Measurements from ENCODE around the gene PPP1R10.
"Not testable (repeated sequence)": the region's sequence is repeated elsewhere in the genome, so short reads cannot be mapped to it uniquely, and the experiment has no call there.

Gene PPP1R10

DNA sequence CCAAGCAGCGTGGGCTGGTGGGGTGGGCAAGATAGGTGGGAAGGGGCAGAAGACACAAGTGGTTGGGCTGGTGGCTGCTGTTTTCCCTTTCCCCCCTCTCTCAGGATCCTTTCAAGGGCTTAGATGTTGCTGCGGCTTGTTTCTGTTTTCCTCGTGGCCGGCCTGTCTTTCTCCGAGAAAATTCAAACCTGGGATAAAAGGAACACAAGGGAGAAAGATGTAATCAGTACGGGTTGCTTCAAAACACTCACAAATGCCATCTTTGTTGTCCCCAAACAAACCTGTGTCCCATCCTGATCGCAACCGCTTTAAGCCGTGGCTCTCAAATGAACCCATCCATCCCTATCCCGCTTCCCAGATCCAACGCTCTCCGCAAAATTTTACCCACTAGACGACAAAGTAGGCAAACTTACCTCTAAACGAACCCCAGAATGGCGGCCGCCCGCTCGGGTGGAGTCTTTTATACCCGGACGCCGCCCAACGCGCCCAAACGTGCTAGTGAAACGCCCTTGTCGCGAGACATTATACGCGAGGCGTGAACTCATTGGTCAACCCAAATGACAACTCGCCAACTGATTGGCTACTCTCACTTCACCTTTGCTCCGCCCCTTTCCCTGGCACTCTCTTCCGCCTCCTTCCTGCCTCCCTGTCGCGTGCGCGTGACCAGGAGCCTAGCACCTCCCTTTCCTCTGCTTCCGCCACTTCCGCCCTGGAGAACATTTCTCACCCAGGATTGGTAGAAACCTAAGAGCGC, at the start of gene PPP1R10:
PPP1R10 (minus strand) TSS at position 433 of the 754 bp plus-strand sequence. CDS start 7,299 bp downstream, outside the sequence.
- no peaks in the 10 kb centered on the region for H3K27me3 ChIP-seq (ENCODE audit: control insufficient read depth in 2 of 2, insufficient read depth in 2 of 2, low read length in 2 of 2)
- no peaks in the 10 kb centered on the region for H3K9me3 ChIP-seq (ENCODE audit: control insufficient read depth in 2 of 2, low read length in 2 of 2)
- H3K9ac ChIP-seq (ENCODE audit: low read depth in 1 of 2, low read length in 2 of 2): peak within 1 kb of the TSS; percentile 95 to 100
- peaks cover 10 to 25% of the 10 kb centered on the region in 2 donors for H3K4me1 ChIP-seq (ENCODE audit: control insufficient read depth in 2 of 2, insufficient read depth in 2 of 2, low read length in 2 of 2)
- peak within 1 kb of the TSS; percentile 98 to 99 for H3K4me3 ChIP-seq (ENCODE audit: low read length in 2 of 2)
- peaks cover 18 to 21% of the 10 kb centered on the region in 2 donors for H3K36me3 ChIP-seq (ENCODE audit: control insufficient read depth in 2 of 2, insufficient read depth in 2 of 2, low read length in 2 of 2)
- H3K27ac ChIP-seq (ENCODE audit: low read depth in 2 of 2, low read length in 2 of 2): peak within 1 kb of the TSS; percentile 98

DNA sequence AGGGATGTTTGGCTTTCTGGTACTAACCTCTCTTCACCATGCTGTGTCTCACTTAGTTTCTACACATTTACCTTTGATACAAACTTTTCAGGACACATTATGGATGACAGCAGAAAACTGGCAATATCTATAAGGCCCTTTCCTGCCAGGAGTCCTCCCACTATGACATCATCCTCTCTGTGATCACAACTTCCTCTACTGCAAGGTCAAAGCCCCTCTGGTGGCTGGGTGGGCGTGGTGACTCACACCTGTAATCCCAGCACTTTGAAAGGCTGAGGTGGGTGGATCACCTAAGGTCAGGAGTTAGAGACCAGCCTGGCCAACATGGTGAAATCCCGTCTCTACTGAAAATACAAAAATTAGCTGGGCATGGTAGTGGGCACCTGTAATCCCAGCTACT, 49.3 kb upstream of the PPP1R10 start:
- peaks cover 56 to 71% of the 10 kb centered on the region in 2 donors for H3K36me3 ChIP-seq (ENCODE audit: control insufficient read depth in 2 of 2, insufficient read depth in 2 of 2, low read length in 2 of 2)
- H3K9ac ChIP-seq (ENCODE audit: low read depth in 1 of 2, low read length in 2 of 2); H3K27ac ChIP-seq (ENCODE audit: low read depth in 2 of 2, low read length in 2 of 2); H3K4me3 ChIP-seq (ENCODE audit: low read length in 2 of 2); H3K27me3 ChIP-seq (ENCODE audit: control insufficient read depth in 2 of 2, insufficient read depth in 2 of 2, low read length in 2 of 2); H3K9me3 ChIP-seq (ENCODE audit: control insufficient read depth in 2 of 2, low read length in 2 of 2); H3K4me1 ChIP-seq (ENCODE audit: control insufficient read depth in 2 of 2, insufficient read depth in 2 of 2, low read length in 2 of 2): not testable (repeated sequence)

DNA sequence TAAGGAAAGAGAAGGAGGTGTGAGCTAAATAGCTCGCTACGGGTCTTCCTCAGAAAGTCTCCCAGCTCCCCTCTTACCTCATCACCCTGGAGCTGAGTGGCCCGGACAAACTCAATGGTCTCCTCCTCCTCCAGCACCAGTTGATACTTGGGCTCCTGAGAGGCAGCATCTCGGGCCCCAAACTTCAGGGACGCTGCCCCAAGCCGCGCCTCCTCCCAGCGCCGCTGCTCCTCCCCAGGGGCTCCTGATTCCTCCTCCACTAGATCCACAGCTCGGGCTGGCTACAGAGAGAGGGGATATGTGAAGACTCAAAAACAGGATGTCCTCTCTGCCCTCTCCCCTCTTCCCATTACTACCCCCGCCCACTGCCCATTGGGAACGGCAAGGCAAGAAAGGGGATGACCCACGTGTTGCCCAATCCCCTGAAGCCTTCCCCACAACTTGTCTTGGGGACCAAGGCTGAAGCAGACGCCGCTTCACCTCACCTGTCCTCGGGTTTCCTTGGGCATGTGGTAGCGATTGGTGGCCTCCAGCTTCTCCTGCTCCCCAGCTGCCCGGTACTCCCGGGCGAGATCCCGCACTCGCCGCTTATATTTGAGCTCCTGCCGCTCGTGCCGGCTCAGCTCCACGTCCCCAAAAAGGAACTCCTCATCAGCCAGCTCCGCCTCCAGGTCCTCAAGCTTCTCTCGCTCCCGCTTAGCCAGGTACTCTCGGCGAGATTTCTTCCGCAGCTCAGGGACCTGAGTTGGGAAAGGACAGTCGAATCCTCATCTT, 48.1 kb upstream of the PPP1R10 start:
- Histone ChIP-seq H3K9me3 (ENCODE audit: control insufficient read depth in 2 of 2, low read length in 2 of 2) (no peaks in the 10 kb centered on the region), H3K27ac (ENCODE audit: low read depth in 2 of 2, low read length in 2 of 2) (no peak overlapping the region), H3K4me3 (ENCODE audit: low read length in 2 of 2) (no peak overlapping the region), H3K27me3 (ENCODE audit: control insufficient read depth in 2 of 2, insufficient read depth in 2 of 2, low read length in 2 of 2) (no peaks in the 10 kb centered on the region), H3K9ac (ENCODE audit: low read depth in 1 of 2, low read length in 2 of 2) (no peak overlapping the region), H3K36me3 (ENCODE audit: control insufficient read depth in 2 of 2, insufficient read depth in 2 of 2, low read length in 2 of 2) (peaks cover 52 to 67% of the 10 kb centered on the region in 2 donors), H3K4me1 (ENCODE audit: control insufficient read depth in 2 of 2, insufficient read depth in 2 of 2, low read length in 2 of 2) (no peaks in the 10 kb centered on the region)

DNA sequence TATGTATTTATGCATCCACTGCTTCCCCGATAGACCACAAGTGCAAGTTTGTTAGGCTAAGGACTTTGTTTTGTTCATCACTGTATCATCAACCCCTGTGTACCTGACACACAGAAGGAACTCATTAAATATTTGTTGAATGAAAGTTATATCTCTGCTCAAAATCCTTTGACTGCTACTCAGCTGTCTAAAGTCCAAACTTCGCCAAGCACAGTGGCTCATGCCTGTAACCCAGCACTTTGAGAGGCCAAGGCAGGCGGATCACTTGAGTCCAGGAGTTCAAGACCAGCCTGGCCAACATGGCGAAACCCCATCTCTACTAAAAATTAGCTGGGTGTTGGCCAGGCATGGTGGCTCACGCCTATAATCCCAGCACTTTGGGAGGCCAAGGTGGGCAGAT, 40.9 kb upstream of the PPP1R10 start:
- H3K4me3 ChIP-seq (ENCODE audit: low read length in 2 of 2); H3K27me3 ChIP-seq (ENCODE audit: control insufficient read depth in 2 of 2, insufficient read depth in 2 of 2, low read length in 2 of 2); H3K27ac ChIP-seq (ENCODE audit: low read depth in 2 of 2, low read length in 2 of 2); H3K4me1 ChIP-seq (ENCODE audit: control insufficient read depth in 2 of 2, insufficient read depth in 2 of 2, low read length in 2 of 2); H3K9me3 ChIP-seq (ENCODE audit: control insufficient read depth in 2 of 2, low read length in 2 of 2); H3K9ac ChIP-seq (ENCODE audit: low read depth in 1 of 2, low read length in 2 of 2): not testable (repeated sequence)
- peaks cover 78 to 86% of the 10 kb centered on the region in 2 donors for H3K36me3 ChIP-seq (ENCODE audit: control insufficient read depth in 2 of 2, insufficient read depth in 2 of 2, low read length in 2 of 2)

- H3K9me3 ChIP-seq (ENCODE audit: control insufficient read depth in 2 of 2, low read length in 2 of 2): no peaks in the 10 kb centered on the region
- no peak overlapping the region for H3K9ac ChIP-seq (ENCODE audit: low read depth in 1 of 2, low read length in 2 of 2)
- peaks cover 78 to 86% of the 10 kb centered on the region in 2 donors for H3K36me3 ChIP-seq (ENCODE audit: control insufficient read depth in 2 of 2, insufficient read depth in 2 of 2, low read length in 2 of 2)
- H3K4me1 ChIP-seq (ENCODE audit: control insufficient read depth in 2 of 2, insufficient read depth in 2 of 2, low read length in 2 of 2): peaks cover 0 to 3% of the 10 kb centered on the region in 2 donors
- no peak overlapping the region for H3K4me3 ChIP-seq (ENCODE audit: low read length in 2 of 2)
- H3K27ac ChIP-seq (ENCODE audit: low read depth in 2 of 2, low read length in 2 of 2): no peak overlapping the region
- no peaks in the 10 kb centered on the region for H3K27me3 ChIP-seq (ENCODE audit: control insufficient read depth in 2 of 2, insufficient read depth in 2 of 2, low read length in 2 of 2)
Measured at GRCh38 chr6:30657454-30657853, 40.4 kb upstream of the PPP1R10 start.

GRCh38 chr6:30656513-30656912, 39.5 kb upstream of the PPP1R10 start:
- Histone ChIP-seq H3K4me1 (ENCODE audit: control insufficient read depth in 2 of 2, insufficient read depth in 2 of 2, low read length in 2 of 2) (peaks cover 0 to 5% of the 10 kb centered on the region in 2 donors), H3K36me3 (ENCODE audit: control insufficient read depth in 2 of 2, insufficient read depth in 2 of 2, low read length in 2 of 2) (peaks cover 78 to 86% of the 10 kb centered on the region in 2 donors), H3K27me3 (ENCODE audit: control insufficient read depth in 2 of 2, insufficient read depth in 2 of 2, low read length in 2 of 2) (no peaks in the 10 kb centered on the region)

DNA sequence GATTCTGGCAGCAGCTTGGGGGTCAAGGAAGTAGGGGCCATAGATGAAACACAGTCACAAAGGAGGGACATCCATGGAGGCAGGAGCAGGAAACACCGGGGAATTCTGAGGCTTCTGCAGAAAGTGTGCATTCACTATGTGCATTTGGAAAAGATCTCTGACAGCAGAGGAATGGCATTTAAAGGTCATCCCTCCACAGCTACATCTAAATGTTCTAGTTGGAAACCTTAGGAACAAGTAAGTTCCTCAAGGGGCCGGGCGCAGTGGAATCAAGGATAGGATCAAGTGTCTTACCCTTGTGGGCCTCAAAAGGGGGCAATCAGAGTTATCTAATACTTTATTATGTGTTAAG, 38.7 kb upstream of the PPP1R10 start:
- no peak overlapping the region for H3K9ac ChIP-seq (ENCODE audit: low read depth in 1 of 2, low read length in 2 of 2)
- H3K27ac ChIP-seq (ENCODE audit: low read depth in 2 of 2, low read length in 2 of 2): no peak overlapping the region
- H3K4me1 ChIP-seq (ENCODE audit: control insufficient read depth in 2 of 2, insufficient read depth in 2 of 2, low read length in 2 of 2): peaks cover 0 to 5% of the 10 kb centered on the region in 2 donors
- H3K27me3 ChIP-seq (ENCODE audit: control insufficient read depth in 2 of 2, insufficient read depth in 2 of 2, low read length in 2 of 2): no peaks in the 10 kb centered on the region
- H3K9me3 ChIP-seq (ENCODE audit: control insufficient read depth in 2 of 2, low read length in 2 of 2): no peaks in the 10 kb centered on the region
- H3K4me3 ChIP-seq (ENCODE audit: low read length in 2 of 2): no peak overlapping the region
- H3K36me3 ChIP-seq (ENCODE audit: control insufficient read depth in 2 of 2, insufficient read depth in 2 of 2, low read length in 2 of 2): peaks cover 82 to 90% of the 10 kb centered on the region in 2 donors

More at GRCh38 chr6:30656513-30656912, 39.5 kb upstream of the PPP1R10 start:
- Histone ChIP-seq H3K27ac (ENCODE audit: low read depth in 2 of 2, low read length in 2 of 2) (no peak overlapping the region), H3K4me3 (ENCODE audit: low read length in 2 of 2) (no peak overlapping the region), H3K9ac (ENCODE audit: low read depth in 1 of 2, low read length in 2 of 2) (no peak overlapping the region), H3K9me3 (ENCODE audit: control insufficient read depth in 2 of 2, low read length in 2 of 2) (no peaks in the 10 kb centered on the region)

GRCh38 chr6:30654798-30655742, 38.0 kb upstream of the PPP1R10 start:
- Histone ChIP-seq H3K4me3 (ENCODE audit: low read length in 2 of 2) (no peak overlapping the region), H3K36me3 (ENCODE audit: control insufficient read depth in 2 of 2, insufficient read depth in 2 of 2, low read length in 2 of 2) (peaks cover 79 to 88% of the 10 kb centered on the region in 2 donors), H3K27ac (ENCODE audit: low read depth in 2 of 2, low read length in 2 of 2) (no peak overlapping the region), H3K27me3 (ENCODE audit: control insufficient read depth in 2 of 2, insufficient read depth in 2 of 2, low read length in 2 of 2) (no peaks in the 10 kb centered on the region), H3K9ac (ENCODE audit: low read depth in 1 of 2, low read length in 2 of 2) (no peak overlapping the region), H3K4me1 (ENCODE audit: control insufficient read depth in 2 of 2, insufficient read depth in 2 of 2, low read length in 2 of 2) (peaks cover 0 to 5% of the 10 kb centered on the region in 2 donors), H3K9me3 (ENCODE audit: control insufficient read depth in 2 of 2, low read length in 2 of 2) (no peaks in the 10 kb centered on the region)

DNA sequence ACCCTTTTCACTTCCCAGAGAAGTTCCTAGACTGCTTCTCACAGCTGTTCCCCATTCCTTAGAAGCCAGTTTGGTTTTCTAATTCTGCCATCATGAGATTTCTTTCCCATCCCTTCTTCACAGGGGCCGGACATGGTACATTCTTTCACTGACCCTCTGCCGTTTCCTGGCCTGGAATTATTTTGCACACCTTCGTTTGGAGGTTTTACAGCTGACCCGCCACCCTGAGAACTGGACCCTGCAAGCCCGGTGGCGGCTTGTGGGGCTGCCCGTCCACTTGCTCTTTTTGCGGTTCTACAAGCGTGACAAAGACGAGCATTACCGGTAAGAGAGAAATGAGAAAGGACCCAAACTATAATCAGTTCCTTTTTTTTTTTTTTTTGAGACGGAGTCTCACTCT, 34.1 kb upstream of the PPP1R10 start:
- H3K27ac ChIP-seq (ENCODE audit: low read depth in 2 of 2, low read length in 2 of 2): no peak overlapping the region
- H3K36me3 ChIP-seq (ENCODE audit: control insufficient read depth in 2 of 2, insufficient read depth in 2 of 2, low read length in 2 of 2): peaks cover 48 to 61% of the 10 kb centered on the region in 2 donors
- H3K9me3 ChIP-seq (ENCODE audit: control insufficient read depth in 2 of 2, low read length in 2 of 2): no peaks in the 10 kb centered on the region
- peaks cover 15 to 17% of the 10 kb centered on the region in 2 donors for H3K4me1 ChIP-seq (ENCODE audit: control insufficient read depth in 2 of 2, insufficient read depth in 2 of 2, low read length in 2 of 2)
- H3K9ac ChIP-seq (ENCODE audit: low read depth in 1 of 2, low read length in 2 of 2): no peak overlapping the region
- no peaks in the 10 kb centered on the region for H3K27me3 ChIP-seq (ENCODE audit: control insufficient read depth in 2 of 2, insufficient read depth in 2 of 2, low read length in 2 of 2)
- no peak overlapping the region for H3K4me3 ChIP-seq (ENCODE audit: low read length in 2 of 2)
